Measurements from ENCODE around the gene ACTG1.
A peak's percentile ranks its signal among the peaks of the same experiment; 100 is the strongest.

Gene ACTG1

GRCh38 chr17:81517339-81518112 lies 4.9 kb upstream of the ACTG1 start:
- peak; percentile 87 for DNase-seq (ENCODE audit: low spot score)

DNA sequence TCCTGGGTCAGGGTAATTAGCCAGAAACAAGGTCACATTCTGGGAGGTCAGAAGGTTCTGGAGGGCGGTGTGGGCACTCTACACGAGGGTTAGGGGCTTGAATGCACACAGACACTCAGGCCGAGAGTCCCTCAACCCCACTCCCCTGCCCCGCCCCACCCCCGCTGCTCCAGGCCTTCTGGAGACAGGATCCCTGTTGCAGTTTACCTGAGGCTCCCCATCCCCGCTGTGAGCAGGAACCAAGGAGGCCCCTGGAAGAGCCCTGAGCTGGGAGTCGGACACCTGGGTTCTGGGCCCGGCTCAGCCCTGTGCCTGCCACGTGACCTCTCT lies 4.4 kb upstream of the ACTG1 start:
- DNase-seq (ENCODE audit: low spot score): no peak

GRCh38 chr17:81516439-81516838 lies 3.8 kb upstream of the ACTG1 start:
- DNase-seq (ENCODE audit: low spot score): no peak

DNA sequence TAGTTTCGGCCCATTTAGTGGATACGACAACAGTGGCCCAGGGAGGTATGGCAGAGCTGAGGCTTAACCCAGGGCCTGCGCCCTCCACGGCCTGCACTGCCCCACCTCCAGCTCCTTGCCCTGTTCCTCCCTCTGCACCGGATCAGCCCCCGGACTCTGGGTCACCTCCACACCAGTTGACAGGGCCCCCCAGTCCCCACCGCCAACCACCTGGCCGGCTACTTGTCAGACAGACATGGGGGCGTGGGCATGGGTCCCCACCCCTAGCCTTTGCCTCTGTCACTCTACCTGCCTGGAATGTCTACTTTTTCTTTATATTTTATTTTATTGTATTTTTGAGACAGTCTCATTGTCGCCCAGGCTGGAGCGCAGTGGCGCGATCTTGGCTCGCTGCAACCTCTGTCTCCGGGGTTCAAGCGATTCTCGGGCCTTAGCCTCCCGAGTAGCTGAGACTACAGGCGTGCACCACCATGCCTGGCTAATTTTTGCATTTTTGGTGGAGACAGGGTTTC lies 3.0 kb upstream of the ACTG1 start:
- DNase-seq (ENCODE audit: low spot score): no peak

DNA sequence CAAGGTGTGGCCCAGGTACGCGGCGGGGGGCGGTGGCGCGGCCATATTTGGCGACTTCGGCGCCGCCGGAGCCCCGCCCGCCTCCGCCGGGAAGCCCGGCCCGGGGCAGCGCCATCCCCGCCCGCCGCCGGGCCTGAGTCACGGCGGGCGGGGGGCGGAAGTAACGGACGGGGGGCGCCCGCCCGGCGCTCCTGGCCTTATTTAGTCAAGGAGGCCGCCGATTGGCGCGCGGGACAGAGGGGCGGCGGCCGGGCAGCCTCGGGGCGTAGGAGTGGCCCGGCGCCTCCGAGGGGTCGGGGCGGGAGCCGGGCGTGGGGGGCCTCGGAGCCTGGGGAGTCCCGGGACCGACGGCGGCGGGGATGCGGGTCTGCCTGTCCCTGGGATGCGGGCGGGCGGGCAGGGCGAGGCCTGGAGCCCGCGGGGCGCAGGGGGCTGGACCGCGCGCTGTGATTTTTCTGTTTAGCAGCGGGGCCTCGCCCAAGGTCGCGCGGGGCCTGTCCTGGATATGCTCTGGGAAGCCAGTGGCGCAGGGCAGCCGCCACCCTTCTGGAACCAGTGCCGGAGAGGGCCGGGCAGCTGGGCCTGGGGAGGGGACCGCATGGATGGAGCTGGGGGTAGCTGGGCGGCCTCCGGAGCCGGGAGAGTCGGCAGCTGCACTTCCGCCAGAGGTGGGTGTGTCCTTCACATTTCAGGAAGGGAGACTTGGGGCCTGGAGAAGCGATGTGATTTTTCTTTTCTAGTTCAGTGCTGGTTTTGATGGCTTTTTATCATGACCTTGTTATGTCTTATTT lies 2.3 kb upstream of the ACTG1 start:
- peak; percentile 62 for DNase-seq (ENCODE audit: low spot score)

DNA sequence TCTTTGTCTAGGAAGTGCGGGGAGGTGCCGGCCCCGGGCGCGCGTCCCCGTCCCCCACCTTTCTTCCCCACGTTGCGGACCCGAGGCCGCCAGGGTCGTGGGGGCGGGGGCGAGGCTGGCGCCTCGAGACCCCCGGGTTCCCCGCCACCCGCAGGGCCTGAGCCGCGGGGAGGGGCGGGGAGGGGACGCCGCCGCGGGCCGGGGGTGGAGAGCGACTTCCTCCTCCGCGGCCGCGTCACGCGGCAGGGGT lies 1.8 kb upstream of the ACTG1 start:
- DNase-seq (ENCODE audit: low spot score): no peak

GRCh38 chr17:81513753-81514488 lies 1.3 kb upstream of the ACTG1 start:
- peak; percentile 43 for DNase-seq (ENCODE audit: low spot score)

DNA sequence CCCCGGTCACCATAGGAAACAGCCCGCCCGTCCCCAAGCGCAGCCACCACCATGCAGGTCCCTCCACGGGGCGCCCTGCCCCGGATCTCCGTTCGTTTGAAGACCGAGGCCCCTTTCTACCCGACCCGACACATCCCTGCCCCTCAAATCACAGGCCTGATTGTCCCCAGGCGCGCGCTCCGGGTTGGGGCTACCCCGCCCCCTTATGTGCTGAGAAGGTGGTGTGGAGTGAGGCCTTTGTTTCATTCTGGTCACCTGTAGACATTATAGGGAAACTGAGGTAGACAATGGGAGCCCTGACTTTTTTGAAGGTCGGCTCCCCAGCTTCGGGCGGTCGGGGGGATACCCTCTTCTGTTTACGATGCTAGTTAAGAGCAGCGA lies 763 bp upstream of the ACTG1 start:
- DNase-seq (ENCODE audit: low spot score): peak; percentile 83

GRCh38 chr17:81511804-81512561 lies 616 bp downstream of the ACTG1 start:
- DNase-seq (ENCODE audit: low spot score): no peak

DNA sequence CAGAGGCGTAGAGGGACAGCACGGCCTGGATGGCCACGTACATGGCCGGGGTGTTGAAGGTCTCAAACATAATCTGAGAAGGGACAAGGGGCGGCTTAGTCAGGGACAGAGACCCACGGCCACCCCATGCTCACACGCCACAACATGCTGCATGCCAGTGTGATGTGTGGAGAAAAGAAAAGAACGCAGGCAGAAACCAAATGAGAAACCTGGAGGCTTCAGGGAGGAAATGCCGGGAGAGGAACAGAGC lies 1.1 kb downstream of the ACTG1 start:
- DNase-seq (ENCODE audit: low spot score): no peak

DNA sequence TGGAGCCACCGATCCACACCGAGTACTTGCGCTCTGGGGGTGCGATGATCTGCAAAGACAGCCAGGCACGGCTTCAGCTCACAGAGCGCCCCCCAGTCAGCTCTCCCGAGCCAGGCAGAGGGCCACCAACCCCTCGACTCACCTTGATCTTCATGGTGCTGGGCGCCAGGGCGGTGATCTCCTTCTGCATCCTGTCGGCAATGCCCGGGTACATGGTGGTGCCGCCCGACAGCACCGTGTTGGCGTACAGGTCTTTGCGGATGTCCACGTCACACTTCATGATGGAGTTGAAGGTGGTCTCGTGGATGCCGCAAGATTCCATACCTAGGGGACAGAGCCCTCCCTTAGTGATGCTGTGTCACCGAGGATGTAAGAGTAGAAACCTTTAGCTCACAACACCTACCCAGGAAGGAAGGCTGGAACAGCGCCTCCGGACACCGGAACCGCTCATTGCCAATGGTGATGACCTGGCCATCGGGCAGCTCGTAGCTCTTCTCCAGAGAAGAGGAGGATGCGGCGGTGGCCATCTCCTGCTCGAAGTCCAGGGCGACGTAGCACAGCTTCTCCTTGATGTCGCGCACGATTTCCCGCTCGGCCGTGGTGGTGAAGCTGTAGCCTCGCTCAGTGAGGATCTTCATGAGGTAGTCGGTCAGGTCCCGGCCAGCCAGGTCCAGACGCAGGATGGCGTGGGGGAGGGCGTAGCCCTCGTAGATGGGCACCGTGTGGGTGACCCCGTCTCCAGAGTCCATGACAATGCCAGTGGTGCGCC lies 1.6 kb downstream of the ACTG1 start:
- DNase-seq (ENCODE audit: low spot score): no peak

- DNase-seq (ENCODE audit: low spot score): no peak
These were observed 2.4 kb downstream of the ACTG1 start for GRCh38 chr17:81509972-81510784.

DNA sequence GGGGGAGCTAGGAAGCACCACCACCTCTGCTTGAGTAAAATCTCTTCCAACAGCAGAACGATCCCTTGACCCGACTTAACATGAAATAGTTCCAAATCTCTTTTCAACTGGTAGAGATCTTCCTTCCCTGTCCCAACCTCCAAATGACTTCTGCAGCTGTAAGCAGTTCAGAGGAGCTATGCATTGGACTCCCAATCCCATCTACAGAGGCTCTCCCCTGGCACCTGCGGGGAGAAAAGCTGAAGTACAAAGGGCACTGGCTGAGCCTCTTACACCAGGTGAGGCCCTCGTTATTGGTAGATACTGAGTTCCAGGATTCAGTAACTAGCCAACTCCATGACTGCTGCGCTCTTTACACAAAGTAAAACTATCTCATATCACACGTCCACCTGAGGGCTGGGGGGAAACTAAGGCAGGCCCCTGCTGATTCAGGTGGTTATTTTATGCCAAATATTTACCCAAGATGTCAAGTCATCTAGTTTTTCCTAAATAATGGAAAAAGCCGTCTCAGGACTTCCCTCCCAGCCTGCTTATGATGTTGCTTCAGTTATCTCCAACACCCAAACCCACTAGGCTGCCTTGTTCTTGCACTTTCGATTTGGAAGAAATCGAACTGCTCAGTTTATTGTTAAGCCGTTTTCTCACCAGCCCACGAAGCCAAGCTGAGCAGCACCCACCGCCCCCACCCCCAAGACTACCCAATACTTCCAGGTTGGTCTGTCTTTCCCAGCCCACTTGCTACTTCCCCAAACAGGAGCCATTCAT lies 3.2 kb downstream of the ACTG1 start:
- no peak for DNase-seq (ENCODE audit: low spot score)

GRCh38 chr17:81508639-81509206 lies 3.9 kb downstream of the ACTG1 start:
- no peak for DNase-seq (ENCODE audit: low spot score)

DNA sequence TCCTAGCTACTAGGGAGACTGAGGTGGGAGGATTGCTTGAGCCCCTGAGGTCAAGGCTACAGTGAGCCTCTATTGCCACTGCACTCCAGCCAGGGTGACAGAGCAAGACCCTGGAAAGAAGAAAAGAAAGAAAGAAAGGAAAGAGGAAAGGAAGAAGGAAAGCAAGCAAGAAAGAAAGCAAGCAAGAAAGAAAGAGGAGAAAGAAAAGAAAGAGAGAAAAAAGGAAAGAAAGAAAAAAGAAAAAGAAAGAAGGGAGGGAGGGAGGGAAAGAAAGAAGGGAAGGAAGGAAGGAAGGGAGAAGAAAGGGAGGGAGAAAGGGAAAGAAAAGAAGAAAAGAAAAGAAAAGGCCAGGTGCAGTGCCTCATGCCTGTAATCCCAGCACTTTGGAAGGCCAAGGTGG lies 9.0 kb downstream of the ACTG1 start:
- no peak for DNase-seq (ENCODE audit: low spot score)

DNA sequence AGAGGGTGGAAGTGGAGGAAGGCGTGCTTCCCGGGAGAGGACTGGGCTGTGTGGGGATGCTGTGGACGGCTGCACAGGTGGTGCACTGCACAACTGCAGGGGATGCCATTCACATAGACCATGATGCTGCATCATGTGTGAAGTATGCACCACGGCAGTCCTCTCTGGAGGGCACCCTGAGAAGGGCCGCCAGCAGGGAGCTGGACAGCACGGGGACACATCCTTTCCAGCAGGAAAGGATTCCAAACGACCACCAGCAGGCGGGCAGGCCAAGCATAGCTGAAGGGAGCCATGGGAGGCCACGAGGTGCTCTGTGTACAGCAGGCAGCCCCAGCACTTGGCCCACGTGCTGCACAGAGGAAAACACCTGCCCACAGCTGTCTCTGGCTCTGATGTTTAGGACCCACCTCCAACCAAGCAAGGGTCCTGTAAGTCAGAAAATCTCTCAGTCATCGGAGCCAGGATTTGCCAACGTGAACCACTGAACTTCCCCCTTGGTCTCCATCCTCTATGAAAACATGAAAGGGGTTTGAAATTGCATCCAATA lies 10.1 kb downstream of the ACTG1 start:
- no peak for DNase-seq (ENCODE audit: low spot score)

DNA sequence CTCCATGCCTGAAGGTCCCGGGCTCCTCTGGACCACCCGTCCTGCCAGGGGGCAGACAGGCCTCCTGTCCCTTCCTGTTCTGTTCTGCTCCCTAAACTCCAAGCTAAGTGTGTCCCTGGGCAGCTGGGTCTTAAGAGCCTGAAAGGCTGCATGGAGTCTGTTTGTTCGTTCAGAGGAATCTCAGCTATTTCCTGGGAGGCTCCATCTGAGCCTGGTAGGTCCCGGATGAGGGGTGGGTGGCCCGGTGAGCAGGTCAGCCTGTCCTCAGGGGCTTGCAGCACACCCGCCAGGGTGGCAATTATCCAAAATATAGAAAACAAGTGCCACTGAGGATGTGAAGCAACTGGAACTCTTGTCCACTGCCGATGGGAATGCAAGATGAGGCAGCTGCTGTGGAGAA lies 12.6 kb downstream of the ACTG1 start:
- no peak for DNase-seq (ENCODE audit: low spot score)

DNA sequence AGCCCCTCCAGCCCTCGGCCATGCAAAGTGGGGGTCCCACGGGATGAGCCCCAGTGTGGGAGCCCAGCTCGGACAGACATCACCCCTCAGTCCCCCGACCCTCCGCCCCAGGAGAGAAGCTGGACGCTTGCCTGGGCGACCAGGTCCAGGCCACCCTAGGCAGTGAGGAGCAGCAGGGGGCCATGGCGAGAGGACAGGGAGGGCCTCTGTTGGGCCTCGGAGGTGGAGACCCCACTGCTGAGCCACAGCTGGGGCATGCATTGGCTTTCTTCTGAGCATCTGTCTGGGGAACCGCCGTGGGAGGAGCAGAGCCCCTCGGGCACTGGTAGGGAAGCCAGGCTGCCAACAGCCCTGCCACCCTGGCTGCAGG lies 13.0 kb downstream of the ACTG1 start:
- DNase-seq (ENCODE audit: low spot score): no peak

GRCh38 chr17:81498953-81499600 lies 13.5 kb downstream of the ACTG1 start:
- no peak for DNase-seq (ENCODE audit: low spot score)
